ENCODE data around the gene GPD2.

GPD2 gene

DNA sequence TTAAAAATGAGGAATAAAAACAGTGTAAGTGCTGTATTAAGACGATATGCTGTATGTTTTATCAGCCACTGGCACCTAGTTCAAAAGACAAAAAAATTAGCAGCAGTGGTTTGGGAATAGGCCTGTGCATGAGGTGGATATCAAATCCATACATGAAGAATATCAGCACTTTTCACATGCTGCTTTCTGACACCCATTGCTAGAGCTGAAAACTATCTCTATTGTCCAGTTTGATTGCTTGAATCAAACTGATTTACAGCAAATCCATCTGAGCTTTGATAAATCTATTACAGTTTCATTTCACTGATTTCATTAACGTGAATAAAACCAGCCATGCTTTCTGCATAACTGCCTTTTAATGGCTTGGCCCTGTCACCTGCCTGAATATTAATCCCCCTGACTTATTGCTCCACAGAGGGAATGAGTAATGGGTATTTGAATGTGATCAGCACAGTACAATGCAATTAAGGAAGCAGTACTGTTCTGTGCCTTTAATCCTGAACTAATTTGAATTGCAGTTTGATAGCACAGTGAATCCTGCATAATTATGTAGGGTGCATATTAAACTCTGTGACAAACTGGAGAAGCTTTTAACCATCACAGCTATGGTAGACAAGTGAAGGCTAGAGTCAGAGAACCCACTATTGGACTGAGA lies 154.0 kb downstream of the GPD2 start:
- DNase-seq = no peak

DNA sequence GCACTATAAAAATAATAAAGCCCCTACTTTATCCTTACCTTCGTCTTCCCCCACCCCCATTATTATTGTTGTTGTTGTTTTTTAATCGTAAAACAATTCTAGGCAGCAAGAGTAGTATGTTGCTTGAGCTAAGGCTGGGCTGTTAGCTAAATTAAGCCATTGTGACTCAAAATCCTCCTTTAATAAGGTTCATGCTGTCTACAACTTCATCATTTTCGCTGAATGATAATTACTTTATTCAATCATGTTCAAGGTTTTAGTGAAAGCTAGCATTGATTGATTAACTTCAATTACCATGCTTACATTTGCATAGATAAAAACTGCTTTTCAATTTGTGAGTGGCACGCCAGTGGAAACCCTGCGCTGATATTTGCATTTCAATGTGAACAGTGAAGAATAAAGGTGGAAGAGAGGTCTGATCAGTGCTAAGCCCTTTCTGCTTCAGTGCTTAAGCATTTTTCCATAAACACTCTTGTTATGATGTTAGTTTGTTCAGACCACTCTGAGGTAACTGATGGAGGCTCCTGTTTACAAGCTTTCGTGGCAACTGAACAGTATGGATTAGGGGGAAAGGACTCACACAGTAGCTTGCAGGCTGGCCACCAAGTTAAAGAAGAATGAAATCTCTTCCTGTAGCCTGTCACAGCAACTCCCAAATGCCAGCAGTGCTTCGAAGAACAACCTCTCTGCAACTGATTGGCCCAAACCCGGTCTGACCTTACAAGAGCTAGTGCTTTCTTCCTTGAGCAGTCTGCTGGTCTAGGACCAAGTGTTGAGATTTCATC lies 156.8 kb downstream of the GPD2 start:
- no peak for DNase-seq

DNA sequence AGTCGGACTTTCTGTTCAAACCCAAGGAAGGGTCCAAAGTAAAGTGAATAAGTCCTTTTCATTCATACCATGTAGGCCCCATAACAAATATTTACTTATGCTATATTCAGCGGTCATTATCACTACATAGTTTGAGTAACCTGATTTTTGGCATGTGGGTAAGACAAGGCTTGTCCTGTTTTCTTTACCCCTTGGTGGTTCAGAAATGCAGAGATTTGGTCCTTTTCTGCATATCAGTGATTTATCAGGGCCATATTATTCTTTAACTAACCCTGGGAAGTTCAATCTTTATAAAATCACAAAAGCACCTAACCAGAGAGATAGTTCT lies 157.4 kb downstream of the GPD2 start:
- no peak for DNase-seq

DNA sequence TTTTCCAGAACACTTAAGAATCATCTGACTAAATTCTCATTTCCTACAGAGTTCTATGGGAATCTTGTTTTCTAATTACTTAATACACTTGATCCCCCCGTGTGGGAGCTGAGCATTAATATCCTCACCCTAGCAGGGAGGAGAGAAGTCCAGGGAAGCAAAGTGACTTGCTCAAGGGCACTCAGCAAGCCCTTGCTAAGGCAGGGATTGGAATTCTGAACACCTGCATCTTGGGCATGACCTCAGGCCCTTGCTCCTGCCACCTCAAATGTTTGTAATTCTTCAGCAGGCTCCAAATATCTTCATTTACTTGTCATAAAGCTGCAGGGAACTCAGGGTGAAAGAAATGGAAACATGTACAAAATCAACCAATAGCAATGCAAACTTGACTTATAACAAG lies 162.4 kb downstream of the GPD2 start:
- DNase-seq = no peak

DNA sequence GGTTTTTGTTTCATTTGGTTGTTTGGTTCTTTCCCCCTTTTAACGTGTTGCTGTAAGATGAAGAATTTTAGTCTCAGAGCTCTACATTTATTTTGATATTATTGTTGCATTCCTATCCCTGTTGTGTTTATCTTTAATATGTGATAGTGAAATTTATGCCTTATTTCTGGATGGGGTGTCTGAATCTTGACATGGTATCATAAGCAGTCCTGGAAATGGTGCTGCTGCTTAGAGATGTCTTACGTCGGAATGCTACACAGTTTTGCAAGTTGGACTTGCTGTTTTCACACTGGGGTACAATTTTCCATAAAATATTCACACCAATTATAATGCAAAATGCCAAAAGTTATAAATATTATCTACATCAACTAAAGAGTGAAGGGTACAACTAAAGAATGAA lies 164.0 kb downstream of the GPD2 start:
- no peak for DNase-seq

DNA sequence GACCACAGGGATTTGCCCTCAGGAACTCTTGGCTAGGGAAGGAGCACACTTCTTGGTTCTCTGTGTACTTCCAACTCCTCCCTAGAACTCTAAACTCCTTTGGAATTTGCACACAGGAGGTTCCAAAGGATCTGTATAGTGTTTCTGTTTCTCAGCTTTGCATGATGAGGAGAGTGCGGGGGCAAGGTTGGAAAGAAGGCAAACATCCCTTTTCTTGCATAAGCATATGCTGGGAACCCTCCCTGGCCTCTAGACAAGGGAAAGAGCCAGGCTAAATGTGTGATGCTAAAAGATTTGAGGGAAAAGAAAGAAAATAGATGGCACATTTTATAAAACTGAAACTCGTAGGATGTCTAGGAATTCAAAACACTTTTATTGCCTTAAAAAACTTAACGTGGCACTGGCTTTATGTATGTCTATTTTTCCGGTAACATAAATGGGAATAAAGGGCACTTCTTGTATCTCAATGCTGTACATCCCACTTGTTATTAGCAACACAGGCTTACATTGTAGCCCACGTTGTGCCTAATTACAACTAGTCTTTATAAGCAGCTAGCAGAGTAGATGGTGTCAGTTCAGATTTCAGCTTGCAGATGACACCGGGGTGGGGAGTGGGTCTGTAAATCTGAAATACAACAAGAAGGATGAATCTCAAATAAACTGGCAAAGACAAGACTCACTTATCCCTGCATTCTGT lies 165.8 kb downstream of the GPD2 start:
- DNase-seq = no peak

DNA sequence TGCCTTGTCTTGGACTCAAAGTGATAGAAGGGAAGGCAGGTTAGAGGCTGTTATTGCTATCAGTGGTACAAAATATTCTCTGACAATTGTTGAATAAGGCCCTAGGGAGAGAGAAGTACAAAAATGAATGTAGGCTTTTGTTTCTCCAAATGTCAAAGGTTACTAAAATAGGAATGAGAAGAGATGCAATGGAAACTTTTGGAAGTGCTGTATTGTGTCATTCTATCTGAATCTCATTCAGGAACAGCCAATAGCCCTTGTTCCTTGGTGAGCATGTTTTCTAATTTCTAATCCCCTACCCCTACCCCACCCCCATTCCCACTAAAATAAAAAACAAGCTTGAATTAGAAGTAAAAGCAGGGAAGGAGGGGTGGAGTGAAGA lies 166.4 kb downstream of the GPD2 start:
- no peak for DNase-seq

DNA sequence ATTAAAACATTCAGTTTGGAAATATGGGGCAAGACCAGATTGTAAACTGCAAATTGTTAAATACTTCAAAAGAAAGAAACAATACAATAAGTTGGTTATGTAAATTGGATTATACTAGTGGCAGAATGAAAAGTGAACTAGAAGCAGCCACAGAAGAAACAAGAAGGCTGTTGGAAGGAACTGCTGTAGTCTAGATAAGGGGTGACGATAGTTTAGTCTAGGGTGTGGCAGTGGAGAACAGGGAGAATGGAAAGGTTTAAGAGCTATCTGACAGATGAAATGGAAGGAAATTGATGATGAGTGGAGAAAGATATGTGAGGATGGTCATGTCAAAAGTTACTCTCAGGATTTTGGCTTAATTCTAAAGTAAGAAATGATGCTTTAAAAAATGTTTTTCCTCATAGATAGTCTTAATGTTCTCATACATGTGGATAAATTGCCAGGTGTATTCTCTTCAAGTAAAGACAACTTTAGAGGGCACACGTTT lies 179.7 kb downstream of the GPD2 start:
- DNase-seq = no peak

DNA sequence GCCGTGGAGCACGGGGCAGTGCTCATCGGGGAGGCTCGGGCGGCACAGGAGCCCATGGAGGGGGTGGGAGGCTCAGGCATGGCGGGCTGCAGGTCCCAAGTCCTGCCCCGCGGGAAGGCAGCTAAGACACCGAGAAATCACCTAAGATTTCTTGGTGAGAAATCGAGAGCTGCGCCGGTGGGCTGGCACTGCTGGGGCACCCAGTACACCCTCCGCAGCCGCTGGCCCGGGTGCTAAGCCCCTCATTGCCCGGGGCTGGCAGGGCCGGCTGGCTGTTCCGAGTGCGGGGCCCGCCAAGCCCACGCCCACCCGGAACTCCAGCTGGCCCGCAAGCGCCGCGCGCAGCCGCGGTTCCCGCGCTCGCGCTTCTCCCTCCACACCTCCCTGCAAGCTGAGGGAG lies 181.9 kb downstream of the GPD2 start:
- peak; percentile 8 for DNase-seq

DNA sequence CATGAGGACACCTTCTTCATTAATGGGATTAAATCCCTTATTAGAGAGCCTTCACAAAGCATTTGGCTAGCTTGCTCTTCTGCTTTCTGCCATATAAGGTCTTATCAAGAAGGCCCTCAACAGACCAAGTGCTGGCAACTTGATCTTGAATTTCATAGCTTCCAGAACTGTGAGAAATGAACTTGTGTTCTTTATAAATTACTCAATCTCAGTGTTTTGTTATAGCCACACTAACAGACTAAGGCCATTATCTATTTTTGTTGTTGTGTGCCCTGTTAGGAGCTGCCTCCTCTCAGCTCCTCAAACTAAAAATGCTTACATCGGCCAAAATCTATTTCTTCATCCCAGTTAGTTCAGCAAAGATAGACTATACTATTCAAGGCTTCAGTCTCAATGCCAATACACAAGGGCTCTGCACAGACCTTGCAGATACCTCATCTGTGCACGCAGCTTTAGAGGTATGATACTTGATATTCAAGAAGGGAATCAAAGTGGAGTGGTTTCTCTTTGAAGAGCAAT lies 182.9 kb downstream of the GPD2 start:
- DNase-seq = no peak

DNA sequence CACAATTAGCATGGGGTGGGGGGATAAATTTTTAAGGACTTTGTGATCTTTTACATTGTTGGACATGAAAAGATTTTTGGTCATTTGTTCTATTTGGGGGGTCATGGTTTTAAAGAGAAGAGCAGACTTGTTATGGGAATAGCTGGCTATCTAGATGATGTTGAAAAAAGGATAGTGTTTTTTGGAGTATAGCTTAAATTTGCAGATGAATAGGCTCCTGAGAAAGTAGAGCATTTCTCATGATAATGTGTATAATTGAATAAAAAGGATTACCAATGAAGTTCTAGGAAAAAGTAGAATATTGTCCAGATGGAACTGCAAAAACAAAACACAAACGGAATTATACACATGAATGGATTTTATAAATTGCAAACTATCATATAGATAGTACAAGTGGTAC lies 186.3 kb downstream of the GPD2 start:
- no peak for DNase-seq

DNA sequence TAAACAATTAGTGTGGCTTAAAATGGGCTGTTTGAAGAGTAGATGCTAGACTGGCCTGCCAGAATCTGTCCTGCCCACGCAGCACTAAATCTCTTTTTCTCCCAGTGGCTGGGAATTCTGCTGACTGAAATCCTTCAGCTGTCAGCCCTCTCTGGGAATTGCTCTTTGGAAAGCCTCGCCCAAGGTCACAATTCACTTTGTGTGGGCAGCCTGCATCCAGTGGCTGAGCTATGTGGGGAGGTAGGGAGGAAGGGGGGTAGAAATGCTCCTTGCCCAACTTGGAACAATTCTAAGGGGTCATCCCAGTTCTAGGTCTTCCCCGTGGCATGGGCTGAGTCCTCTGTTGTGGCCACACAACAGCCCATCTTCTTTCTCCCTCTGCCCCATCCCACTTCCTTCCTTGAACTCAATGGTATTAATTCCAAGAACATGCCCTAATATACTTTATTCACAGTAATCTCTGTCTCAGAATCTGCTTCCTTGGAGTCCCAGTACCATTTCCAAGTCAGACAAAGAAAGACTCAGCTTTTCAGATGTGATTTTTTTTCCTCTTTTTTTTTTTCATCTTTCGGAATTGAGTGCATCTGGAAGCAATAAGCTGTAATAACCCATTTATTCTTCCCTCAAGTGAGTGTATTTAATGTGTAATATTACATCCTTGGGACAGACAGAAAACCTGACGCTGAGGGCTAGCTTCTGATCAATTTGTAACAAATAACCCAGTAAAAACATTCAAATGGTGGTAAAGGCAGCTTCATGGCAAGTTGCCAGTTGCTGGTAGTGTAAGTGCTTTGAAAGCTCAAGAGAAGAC lies 189.4 kb downstream of the GPD2 start:
- no peak for DNase-seq

DNA sequence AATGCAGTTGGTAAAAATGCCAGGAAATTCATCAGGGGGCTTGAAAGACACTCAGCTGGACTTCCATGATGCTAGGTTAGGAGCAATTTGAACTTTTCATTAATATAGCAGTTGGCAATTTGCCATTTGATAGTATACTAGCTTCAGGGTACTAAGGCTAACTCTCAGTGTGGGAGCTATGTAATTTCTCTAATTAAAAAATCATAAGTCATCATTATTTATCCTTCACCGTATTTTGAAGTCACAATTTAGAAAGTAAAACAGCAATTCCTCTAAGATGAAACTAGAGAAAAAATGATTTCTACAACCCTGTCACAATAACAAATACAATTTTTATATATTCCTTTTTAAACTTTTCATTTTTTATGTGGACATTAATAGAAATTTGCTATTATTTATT lies 190.8 kb downstream of the GPD2 start:
- no peak for DNase-seq

DNA sequence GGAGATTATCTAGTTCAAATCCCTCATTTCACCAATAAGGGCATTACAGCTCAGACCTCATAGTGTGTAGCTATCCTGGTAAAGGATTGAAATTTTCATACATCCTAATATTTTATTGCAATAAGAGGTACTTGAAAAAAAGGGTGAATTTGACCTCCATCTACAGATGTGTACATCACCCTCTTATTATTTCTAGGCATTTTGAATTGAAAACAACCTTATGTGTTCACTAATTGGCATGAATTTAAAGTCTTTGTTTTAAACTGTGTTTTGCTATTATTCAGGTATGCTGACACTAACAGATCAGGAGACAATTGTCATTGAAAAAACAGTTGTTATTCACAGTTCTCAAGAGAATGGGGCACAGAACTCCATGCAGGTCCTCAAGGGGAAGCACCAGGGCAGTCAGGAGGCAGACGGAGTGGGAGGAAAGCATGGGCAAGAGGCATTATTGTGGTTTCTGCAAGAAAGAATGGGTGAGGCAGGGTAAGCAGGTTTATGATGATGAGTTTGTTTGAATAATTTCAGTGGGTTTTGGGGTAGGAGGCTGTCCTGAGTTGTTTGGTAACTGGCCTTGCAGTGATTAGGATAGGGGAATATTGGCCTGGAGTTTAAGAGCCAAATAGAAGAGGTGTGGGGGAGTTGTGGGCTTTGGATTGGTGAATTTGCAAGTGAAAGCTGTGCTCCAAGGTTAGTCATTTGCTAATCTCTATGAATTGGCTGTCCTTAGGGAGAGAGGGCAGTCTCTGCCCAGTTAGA lies 194.6 kb downstream of the GPD2 start:
- no peak for DNase-seq

DNA sequence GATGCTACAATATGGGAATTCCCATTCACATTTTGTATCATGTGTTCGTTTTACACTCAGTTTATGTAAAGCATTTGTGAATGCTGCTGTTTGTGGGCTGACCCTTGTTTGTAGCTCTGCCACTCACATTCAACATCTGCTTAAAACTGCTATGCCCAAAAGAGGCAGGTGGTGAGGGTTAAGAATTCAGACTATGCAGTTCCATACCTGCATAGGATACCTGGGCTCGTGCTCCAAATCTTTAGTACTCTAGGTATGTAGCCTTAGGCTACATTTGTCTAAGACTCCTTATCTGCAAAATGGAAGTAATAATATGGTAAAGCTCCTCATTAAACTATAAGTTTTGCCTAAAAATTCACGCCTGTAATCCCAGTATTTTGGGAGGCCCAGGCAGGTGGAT lies 199.5 kb downstream of the GPD2 start:
- DNase-seq = no peak

Measured in activated gamma-delta T cell (primary cell).